ENCODE measurements around the gene ARL2BP. TPM values are rescaled to one million over a fixed set of nuclear protein-coding genes. Genes with fewer than 3 reads are reported as not detected.
A peak's percentile ranks its signal among the peaks of the same experiment; 100 is the strongest.

Gene ARL2BP
- total RNA-seq, 1 experiment from 2014 or later: 10.6 TPM

DNA sequence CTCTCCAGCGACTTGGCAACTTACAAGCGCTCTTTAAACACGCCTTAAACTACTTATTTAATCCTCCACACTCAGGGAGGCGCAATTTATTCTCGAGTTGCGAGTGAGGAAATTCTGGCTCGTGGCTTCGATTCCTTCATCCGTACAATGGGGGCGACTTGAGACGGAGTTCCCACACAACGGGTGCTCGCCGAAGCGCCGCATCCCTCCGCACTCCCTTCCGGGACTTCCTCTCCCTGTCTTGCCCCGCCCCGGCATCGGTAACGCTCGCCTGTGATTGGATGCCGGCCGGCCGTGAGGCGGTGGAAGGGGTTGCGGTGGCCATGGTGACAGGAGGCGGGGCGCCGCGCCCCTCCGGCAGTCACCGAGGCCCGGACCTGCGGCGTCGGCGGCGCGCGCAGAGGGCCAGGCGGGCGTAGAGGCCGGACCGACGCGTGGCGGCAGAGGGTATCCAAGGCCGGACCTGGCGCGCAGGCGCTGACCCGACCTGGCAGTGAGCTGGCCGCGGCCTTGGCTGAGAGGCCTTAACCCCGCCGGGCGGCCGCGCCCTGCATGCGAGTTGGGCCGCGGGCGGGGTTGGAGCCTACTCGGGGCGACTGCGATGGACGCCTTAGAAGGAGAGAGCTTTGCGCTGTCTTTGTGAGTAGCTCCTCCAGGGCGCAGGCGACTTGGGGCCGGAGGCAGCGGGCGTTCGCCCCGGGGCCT is at the start of gene ARL2BP (continued):
- TF ChIP-seq, protein P1, sequence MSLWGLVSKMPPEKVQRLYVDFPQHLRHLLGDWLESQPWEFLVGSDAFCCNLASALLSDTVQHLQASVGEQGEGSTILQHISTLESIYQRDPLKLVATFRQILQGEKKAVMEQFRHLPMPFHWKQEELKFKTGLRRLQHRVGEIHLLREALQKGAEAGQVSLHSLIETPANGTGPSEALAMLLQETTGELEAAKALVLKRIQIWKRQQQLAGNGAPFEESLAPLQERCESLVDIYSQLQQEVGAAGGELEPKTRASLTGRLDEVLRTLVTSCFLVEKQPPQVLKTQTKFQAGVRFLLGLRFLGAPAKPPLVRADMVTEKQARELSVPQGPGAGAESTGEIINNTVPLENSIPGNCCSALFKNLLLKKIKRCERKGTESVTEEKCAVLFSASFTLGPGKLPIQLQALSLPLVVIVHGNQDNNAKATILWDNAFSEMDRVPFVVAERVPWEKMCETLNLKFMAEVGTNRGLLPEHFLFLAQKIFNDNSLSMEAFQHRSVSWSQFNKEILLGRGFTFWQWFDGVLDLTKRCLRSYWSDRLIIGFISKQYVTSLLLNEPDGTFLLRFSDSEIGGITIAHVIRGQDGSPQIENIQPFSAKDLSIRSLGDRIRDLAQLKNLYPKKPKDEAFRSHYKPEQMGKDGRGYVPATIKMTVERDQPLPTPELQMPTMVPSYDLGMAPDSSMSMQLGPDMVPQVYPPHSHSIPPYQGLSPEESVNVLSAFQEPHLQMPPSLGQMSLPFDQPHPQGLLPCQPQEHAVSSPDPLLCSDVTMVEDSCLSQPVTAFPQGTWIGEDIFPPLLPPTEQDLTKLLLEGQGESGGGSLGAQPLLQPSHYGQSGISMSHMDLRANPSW (CRISPR knock-in tag; conservative IDR thresholded peaks at IDR 0.05; ENCODE audit: low read depth): no peak
- TF ChIP-seq ERG (CRISPR knock-in tag; IDR thresholded peaks at IDR 0.05): no peak
- TF ChIP-seq, protein P2, sequence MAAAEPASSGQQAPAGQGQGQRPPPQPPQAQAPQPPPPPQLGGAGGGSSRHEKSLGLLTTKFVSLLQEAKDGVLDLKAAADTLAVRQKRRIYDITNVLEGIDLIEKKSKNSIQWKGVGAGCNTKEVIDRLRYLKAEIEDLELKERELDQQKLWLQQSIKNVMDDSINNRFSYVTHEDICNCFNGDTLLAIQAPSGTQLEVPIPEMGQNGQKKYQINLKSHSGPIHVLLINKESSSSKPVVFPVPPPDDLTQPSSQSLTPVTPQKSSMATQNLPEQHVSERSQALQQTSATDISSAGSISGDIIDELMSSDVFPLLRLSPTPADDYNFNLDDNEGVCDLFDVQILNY (CRISPR knock-in tag; IDR thresholded peaks at IDR 0.05): peak; percentile 84
- TF ChIP-seq FOXJ3 (CRISPR knock-in tag; IDR thresholded peaks at IDR 0.05; ENCODE audit: borderline replicate concordance): no peak
- 0 out of 2 replicates have a peak, but pooled peaks have one; percentile 63 for TF ChIP-seq FOXP1 (CRISPR knock-in tag; IDR thresholded peaks at IDR 0.05; ENCODE audit: borderline replicate concordance)

- no peak overlapping the region for H3K4me3 Mint-ChIP-seq
- no peak for TF ChIP-seq CREB1 (CRISPR knock-in tag; IDR thresholded peaks at IDR 0.05)
- no peak for TF ChIP-seq RORB (CRISPR knock-in tag; IDR thresholded peaks at IDR 0.05)
- TF ChIP-seq, protein P3, sequence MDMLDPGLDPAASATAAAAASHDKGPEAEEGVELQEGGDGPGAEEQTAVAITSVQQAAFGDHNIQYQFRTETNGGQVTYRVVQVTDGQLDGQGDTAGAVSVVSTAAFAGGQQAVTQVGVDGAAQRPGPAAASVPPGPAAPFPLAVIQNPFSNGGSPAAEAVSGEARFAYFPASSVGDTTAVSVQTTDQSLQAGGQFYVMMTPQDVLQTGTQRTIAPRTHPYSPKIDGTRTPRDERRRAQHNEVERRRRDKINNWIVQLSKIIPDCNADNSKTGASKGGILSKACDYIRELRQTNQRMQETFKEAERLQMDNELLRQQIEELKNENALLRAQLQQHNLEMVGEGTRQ (CRISPR knock-in tag; IDR thresholded peaks at IDR 0.05): no peak
- no peak for TF ChIP-seq RELA (CRISPR knock-in tag; IDR thresholded peaks at IDR 0.05; ENCODE audit: borderline replicate concordance)
- TF ChIP-seq USF1 (CRISPR knock-in tag; IDR thresholded peaks at IDR 0.05): no peak
- TF ChIP-seq, protein P4, sequence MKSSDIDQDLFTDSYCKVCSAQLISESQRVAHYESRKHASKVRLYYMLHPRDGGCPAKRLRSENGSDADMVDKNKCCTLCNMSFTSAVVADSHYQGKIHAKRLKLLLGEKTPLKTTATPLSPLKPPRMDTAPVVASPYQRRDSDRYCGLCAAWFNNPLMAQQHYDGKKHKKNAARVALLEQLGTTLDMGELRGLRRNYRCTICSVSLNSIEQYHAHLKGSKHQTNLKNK (CRISPR knock-in tag; IDR thresholded peaks at IDR 0.05): no peak
- no peak for TF ChIP-seq ZNF281 (CRISPR knock-in tag; IDR thresholded peaks at IDR 0.05)
- no peak for TF ChIP-seq NFYB (CRISPR knock-in tag; conservative IDR thresholded peaks at IDR 0.05; ENCODE audit: low read depth)
- no peak for TF ChIP-seq ZNF232 (CRISPR knock-in tag; IDR thresholded peaks at IDR 0.05)
- no peak for TF ChIP-seq PREB (CRISPR knock-in tag; IDR thresholded peaks at IDR 0.05; ENCODE audit: borderline replicate concordance)
- TF ChIP-seq CREM (CRISPR knock-in tag; IDR thresholded peaks at IDR 0.05): no peak
- no peak for TF ChIP-seq FOXK1 (CRISPR knock-in tag; IDR thresholded peaks at IDR 0.05)
- TF ChIP-seq TP53 (CRISPR knock-in tag; IDR thresholded peaks at IDR 0.05): no peak
- no peak for TF ChIP-seq SP1 (CRISPR knock-in tag; conservative IDR thresholded peaks at IDR 0.05)
- no peak for TF ChIP-seq SMAD4 (CRISPR knock-in tag; IDR thresholded peaks at IDR 0.05)
- TF ChIP-seq JUN (CRISPR knock-in tag; IDR thresholded peaks at IDR 0.05): no peak
- no peak for TF ChIP-seq NFE2L1 (CRISPR knock-in tag; IDR thresholded peaks at IDR 0.05)
- no peak for TF ChIP-seq HMGA2 (CRISPR knock-in tag; IDR thresholded peaks at IDR 0.05)
- no peak for TF ChIP-seq SMAD3 (CRISPR knock-in tag; IDR thresholded peaks at IDR 0.05; ENCODE audit: borderline replicate concordance)
Observed at GRCh38 chr16:57196286-57196685, 48.8 kb upstream of the ARL2BP start.

More at GRCh38 chr16:57196286-57196685, 48.8 kb upstream of the ARL2BP start:
- ChIA-PET POLR2A (no interaction called here), CTCF (interaction anchor here (1.2 kb wide), 1 partner anchor 9 kb away, joined by 3 read pairs; no protein-coding TSS in a partner anchor)
- Mint-ChIP-seq H3K27me3 (ENCODE audit: low read depth) (no peaks in the 10 kb centered on the region), H3K36me3 (peaks cover 11% of the 10 kb centered on the region), H3K27ac (peak overlapping the region; percentile 9; the same call in 1 of the 2 replicates), H3K9me3 (peaks cover 6% of the 10 kb centered on the region; the same call in 1 of the 2 replicates), H3K4me1 (peaks cover 8% of the 10 kb centered on the region)
- no peak for DNase-seq (ENCODE audit: low spot score)
- ATAC-seq: no peak

Measured in WTC11 (cell line).